NCI-H146 (cell line): ENCODE data around the gene FLT1.

Source experiments
- DNase-seq: peaks from one replicate; lab custom pipeline; 2025; lab: John Stamatoyannopoulos, UW

FLT1 gene

GRCh38 chr13:28459911-28460310, 35.0 kb downstream of the FLT1 start:
- no peak for DNase-seq

- DNase-seq: no peak
Measured at GRCh38 chr13:28458608-28459007, 36.3 kb downstream of the FLT1 start.

GRCh38 chr13:28458051-28458450, 36.9 kb downstream of the FLT1 start:
- no peak for DNase-seq

- no peak for DNase-seq
Measured at GRCh38 chr13:28457521-28457920, 37.4 kb downstream of the FLT1 start.

- DNase-seq: no peak
Measured at GRCh38 chr13:28455580-28456194, 39.2 kb downstream of the FLT1 start.

- DNase-seq: no peak
Measured at GRCh38 chr13:28452755-28453154, 42.2 kb downstream of the FLT1 start.

GRCh38 chr13:28451482-28452217, 43.3 kb downstream of the FLT1 start:
- no peak for DNase-seq

- no peak for DNase-seq
Measured at GRCh38 chr13:28449826-28450773, 44.8 kb downstream of the FLT1 start.

GRCh38 chr13:28448651-28449358, 46.1 kb downstream of the FLT1 start:
- no peak for DNase-seq

GRCh38 chr13:28447989-28448388, 46.9 kb downstream of the FLT1 start:
- no peak for DNase-seq

- no peak for DNase-seq
Measured at GRCh38 chr13:28447206-28447605, 47.7 kb downstream of the FLT1 start.

GRCh38 chr13:28442839-28443238, 52.1 kb downstream of the FLT1 start:
- no peak for DNase-seq

- no peak for DNase-seq
Measured at GRCh38 chr13:28441529-28441928, 53.4 kb downstream of the FLT1 start.

- DNase-seq: no peak
Measured at GRCh38 chr13:28440774-28441504, 54.0 kb downstream of the FLT1 start.

- DNase-seq: no peak
Measured at GRCh38 chr13:28438598-28439334, 56.2 kb downstream of the FLT1 start.

GRCh38 chr13:28438067-28438466, 56.9 kb downstream of the FLT1 start:
- no peak for DNase-seq

- no peak for DNase-seq
Measured at GRCh38 chr13:28435917-28436316, 59.0 kb downstream of the FLT1 start.

- no peak for DNase-seq
Measured at GRCh38 chr13:28434926-28435325, 60.0 kb downstream of the FLT1 start.

- DNase-seq: no peak
Measured at GRCh38 chr13:28432816-28433560, 61.9 kb downstream of the FLT1 start.
